A204.1 (cell line): ENCODE measurements around the gene COL4A3.
"Not testable (repeated sequence)": the region's sequence is repeated elsewhere in the genome, so short reads cannot be mapped to it uniquely, and the experiment has no call there.

ENCODE experiments used
- FAIRE-seq: peaks from 2 replicates; lab custom pipeline; 2012; peaks lifted over from hg19 to GRCh38; lab: Jason Lieb, UNC

Gene COL4A3

DNA sequence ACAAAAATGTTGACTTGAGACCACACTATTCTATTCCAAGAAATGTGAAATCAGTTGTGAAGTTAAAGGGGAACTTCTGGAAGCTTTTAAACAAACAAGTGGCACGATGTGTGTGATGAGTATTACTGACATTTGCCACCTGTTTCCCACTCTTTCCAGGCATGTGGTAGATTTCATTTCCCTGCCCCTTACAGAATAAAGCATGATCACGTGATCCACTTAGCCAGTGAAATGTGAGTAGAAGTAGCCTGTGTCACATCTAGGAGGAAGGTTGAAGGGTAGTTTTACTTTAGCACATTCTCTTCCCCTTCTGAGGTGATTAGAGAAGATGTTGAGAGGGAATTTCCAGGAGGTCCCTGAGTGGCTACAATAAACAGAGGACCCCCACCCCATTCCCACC is 4.3 kb upstream of the COL4A3 start:
- FAIRE-seq: no peak

DNA sequence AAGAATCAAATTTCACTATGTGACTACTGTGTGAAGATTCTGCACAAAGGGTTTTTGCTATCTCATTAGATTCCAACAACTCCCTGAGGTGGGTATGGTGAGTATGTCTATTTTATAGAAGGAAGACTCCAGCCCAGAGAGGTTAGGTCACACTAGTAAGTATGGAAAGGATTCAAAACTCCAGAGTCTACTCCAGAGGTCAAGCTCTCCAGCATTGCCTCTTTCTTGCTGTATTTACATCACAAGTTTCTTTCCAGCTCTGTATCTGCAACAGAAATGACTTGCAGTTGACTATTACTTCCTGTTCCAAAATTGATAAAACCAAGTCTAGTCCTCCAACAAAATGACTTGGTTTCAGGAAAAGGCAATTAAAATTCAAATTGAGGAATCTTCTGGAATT is 2.5 kb upstream of the COL4A3 start:
- no peak for FAIRE-seq

DNA sequence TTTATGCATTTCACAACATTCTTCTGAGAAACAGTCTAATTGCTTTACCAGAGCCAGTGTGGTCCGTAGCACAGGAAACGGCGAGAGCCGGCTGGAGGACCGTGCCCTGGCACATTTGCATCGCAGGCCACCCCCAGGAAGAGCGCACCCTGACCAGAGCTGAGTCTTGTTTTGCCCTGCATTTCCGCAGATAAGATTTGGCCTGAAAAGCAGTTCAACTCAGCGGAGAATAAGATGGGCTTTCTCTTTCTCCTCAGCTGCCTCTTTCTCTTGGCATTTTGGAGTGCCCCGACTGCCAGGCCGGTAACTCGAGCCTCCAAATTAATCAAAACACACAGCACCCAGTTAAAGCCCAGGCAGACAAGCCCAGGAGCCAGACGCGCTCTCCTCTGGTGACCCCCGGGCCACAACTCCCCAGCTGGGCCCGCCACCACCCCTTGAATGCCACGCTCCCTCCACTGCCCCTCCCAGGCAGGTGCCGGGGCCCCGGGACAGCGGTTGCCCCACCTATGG is 883 bp upstream of the COL4A3 start:
- no peak for FAIRE-seq

DNA sequence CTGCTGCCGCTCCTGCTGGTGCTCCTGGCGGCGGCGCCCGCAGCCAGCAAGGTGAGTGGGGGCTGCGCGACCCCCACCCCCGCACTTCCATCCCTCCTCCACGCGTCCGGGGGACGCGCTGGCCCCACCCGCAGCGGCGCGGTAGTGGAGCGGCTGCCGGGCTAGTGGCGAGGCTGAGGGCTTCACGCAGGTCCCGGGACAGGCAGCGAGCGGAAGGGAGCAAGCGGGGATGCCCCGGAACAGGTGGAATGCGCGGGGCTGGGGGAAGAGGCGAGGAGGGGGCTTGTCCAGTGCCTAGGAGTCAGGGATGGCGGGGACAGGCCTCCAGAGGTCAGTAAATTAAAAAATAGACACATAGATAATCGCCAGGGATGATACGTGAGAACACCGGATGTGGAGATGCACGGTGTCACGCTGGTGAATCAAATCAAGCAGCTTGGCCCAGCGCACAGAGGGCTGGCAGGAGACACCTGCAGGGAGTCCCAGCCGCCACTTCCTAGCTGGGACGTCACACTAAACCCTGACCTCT is 403 bp downstream of the COL4A3 start:
- FAIRE-seq: no peak

DNA sequence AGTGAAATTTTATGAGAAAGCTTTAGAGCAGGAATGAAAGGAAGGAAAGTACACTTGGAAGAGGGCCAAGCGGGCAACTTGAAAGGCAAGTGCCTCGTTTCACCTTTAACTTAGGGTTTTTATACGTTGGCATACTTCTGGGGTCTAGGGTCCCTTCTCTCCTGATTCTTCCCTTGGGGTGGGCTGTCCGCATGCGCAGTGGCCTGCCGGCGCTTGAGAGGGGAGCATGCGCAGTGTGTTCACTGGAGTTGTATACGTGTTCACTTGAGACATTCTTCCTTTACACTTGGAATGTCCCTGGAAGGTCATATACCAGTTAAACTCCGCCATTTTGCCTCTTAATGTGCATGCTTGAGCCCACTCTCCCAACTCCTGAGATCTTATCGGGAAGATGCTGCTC is 7.4 kb downstream of the COL4A3 start:
- not testable (repeated sequence) for FAIRE-seq

DNA sequence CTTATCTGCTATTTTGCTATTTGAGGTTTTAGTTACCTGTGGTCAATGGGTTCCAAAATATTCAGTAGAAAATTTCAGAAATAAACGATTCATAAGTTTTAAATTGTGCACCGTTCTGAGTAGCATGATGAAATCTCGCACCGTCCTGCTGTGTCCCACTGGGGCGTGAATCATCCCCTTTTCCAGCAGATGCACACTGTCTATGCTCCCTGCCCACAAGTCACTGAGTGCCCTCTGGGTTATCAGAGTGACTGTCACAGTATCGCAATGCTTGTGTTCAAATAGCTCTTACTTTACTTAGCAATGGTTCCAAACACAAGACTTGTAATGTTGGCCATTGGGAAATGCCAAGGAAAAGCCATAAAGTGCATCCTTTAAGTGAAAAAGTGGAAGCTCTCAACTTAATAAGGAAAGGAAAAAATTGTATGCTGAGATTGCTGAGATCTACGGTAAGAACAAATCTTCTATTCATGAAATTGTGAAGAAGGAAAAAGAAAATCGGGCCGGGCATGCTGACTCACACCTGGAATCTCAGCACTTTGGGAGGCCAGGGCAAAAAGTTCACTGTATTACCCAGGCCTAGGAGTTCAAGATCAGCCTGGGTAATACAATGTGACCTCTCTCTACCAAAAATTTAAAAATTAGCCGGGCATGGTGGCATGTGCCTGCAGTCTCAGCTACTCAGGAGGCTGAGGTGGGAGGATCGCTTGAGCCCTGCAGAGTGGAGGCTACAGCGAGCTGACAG is 13.3 kb downstream of the COL4A3 start:
- no peak for FAIRE-seq

DNA sequence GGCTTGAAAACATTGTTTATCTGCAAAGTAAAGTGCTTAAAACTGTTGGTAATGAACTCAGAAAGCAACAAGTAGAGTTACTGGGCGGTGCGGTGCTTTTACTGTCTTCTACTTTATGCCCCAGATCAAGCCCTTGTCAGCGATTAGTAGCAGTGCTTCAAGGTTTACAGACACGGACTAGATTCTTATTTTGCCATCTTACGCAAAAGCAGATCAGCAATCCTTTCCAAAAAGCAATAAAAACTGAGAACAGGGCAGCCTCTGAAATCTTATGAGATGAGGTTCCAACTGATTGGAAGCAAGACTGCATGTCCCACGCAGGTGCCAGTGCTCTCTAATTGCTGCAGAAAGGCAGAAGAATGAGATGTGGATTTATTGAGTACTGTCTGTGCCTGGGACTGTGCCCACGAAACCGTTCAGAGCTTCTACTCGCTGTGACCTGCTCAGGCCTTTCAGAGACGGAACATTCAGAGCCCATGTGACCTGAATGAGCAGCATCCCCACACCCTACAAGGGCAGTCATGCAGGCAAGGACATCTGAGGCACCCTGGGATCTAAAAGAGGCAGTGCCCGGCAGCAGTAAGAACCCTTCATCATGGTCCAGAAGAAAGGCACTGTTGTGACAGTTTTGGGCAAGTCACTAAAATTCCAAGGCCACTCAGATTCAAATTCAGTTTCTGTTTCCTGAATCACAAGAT is 15.7 kb downstream of the COL4A3 start:
- no peak for FAIRE-seq

DNA sequence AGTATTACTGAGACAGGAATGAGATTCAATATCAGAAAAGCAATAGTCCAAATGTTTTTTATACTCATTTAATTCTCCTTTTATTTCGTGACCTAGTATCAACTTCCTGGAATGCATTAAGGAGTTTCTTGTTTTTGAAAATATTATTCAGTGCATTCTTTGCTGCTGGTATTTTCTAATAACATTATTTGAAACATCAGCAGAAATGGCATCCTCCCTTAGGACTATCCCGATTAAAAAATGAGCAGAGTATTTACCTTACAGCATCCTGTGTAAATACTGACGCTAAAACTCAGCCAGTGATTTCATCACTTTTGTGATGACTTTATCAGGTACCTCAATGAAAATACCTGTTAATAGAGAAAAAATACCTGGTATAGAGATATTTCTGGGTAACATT is 16.3 kb downstream of the COL4A3 start:
- FAIRE-seq: no peak

DNA sequence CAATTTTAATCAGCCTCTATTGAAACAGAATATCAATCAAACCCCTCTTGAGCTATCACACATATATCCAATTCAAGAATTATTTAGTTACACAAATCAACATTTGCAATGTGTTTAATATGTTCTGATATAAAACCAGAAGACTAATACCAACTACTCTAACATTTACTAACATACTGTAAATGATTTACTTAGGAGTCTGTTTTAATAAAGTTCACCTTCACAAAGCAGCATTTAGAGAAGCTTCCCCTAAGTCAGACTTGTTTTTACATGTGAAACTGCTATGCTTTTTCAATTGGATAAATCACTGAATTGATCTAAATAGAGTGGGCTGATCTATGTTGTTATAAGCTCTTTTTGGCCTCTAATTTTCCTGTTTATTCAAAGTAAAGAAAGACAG is 18.3 kb downstream of the COL4A3 start:
- no peak for FAIRE-seq

DNA sequence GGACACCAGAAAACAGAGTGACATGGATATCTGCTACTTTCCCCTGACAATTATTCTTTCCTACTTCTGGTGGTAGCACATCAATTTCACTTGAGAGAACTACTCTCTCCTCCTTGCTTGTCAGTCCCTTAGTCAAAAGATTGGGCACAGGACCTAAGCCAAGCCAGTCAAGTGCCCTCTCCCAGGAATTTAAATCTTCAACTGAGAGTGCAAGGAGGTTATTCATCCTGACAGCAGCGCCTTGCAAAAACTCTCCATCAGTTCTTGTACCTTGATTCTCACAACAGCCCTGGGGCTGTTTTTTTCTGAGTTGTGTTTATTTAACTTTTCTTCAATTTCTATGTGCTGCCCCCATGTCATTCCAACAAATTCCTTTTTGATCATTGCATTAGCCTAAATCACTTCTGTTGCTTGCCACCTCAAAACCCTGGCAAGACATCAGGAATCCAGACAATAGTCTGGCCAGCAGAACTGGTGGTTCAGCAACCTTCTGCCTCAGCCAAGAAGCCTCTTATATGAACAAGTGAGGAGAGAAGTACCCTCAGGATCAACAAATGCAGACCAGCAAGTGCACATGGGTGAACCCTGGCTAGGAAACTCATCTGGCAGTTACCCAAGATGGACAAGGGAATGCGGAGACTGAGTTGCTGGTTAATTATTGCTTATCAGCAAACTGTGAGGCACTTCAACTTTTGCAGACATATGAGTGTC is 19.4 kb downstream of the COL4A3 start:
- no peak for FAIRE-seq

DNA sequence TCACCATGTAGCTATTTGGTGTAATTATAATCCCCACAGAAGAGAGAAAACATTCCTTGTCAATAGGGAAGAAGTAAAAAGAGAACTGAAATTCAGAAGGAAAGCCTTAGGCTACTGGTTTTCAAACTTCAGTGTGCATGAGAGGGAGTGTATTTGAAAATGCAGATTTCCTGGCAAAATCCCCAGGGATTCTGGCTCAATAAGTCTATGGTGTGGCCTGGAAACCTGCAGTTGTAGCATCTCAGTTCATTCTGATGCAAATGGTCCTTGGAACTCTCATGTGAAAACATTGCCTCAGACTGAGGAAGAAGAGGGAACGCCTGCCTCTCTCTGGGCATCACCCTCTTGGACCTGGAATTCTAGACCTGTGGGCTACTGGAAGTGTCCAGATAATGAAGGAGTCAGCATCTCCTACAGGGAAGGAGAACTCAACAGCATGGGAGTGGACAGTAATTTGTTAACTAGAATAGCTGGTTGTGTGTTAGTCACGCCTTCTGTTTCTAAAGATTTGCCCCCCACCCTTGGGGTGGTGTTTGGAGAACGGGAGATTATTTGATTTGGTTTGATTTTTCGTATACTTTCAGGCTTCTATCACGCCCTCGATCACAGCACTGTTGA is 21.3 kb downstream of the COL4A3 start:
- no peak for FAIRE-seq

DNA sequence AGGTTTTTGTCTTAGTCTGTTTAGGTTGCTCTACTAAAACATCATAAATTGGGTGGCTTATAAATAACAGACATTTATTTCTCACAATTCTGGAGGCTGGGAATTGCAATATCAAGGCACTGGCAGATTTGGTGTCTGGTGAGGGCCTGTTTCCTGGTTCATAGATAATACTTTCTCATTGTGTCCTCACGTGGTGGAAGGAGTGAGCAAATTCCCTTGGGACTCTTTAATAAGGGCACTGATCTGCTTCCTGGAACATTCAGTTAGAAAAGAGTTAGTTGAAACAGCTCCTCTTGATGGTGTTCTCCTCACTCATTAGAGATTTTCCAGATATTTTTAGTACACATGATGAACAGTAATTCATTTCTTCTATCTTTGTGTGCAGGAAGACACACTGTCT is 22.3 kb downstream of the COL4A3 start:
- FAIRE-seq: no peak

DNA sequence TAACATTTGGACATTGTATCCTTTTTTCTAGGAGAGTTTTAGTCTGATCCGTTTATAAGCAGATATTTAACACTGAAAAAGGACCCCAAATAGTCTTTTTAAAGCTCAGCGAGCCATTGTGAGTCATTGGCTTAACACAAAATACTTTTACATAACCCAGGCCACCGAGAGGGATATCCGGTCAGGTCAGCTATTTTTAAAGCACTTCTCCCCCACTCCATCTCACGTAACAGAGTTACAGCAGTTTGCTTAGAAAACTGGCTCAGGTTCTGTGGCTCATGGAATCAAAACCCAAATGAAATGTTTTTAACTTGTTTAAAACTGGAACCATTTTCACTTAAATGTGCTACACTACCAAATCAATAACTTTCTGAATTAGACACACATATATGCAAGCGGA is 23.9 kb downstream of the COL4A3 start:
- FAIRE-seq: no peak

DNA sequence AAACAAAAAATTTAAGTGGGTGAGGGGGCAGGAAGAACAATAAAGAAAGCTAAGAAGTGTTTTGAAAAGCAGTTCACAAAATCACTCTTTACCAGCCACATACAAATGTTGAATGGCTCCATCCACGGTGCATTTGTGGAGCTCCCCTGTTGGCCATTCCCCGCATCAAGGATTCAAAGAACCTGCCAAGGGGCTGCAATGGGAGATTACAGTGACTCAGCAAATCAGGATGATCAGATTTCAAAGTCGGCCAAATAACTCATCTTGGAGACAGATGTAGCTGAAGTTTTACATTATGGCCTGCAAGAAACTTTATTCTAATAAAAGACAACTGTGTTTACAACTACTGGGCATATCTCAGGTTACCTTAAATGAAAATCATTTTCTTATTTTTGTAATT is 26.9 kb downstream of the COL4A3 start:
- no peak for FAIRE-seq

DNA sequence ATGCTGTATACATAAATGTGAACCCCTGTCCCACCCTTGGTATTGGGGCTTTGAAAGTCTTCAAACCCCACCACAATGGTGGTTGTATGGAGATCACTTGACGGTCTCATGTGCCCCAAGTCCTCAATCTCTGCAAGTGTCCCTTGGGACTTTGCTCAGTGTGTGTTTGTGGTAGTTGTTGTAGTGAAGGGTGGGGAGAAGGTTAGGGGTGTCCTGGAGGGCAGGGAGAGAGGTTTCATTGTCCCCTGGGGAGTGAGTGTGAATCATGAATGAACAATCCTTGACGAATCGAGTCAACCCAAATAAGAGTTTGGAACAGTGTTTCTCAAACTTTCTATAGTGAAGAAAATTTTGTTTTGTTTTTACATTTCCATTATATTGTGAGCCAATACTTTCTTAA is 28.1 kb downstream of the COL4A3 start:
- FAIRE-seq: no peak

DNA sequence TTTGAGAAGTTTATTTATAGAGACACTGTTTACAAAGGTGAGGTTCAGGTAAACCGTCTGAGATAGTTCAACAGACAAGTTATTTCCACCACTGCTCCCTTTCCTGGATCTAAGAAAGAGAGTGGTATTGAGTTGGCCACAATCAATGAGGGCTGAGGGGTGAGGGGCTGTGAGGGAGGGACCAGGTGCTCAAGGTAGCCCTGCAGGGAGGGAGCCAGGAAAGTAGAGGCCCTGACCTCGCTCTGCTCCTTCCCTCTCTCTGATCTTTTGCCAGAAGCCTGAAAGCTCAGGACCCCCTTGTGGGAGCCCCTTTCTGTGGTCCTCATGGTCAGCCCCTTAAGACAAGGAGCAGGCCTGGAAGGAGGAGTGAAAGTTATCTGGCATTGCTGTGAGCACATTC is 29.8 kb downstream of the COL4A3 start:
- FAIRE-seq: no peak

DNA sequence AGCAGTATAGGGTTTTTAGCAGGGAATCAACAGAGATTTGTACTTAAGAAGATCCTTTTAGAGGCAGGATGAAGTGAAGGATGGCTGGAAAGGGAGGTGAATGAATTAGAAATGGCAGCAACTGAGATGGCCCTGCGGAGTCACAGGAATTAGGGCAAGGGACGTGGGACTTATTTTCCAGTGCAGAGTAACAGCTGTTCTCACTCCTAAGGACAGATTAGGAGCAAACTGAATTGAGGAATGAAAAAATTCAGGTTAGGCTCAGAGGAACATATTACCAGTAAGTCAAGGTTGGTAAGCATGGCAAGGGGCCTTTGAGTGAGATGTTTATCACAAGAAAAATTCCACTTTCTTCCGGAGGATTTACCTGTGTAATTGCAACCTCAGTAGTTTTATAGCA is 34.4 kb downstream of the COL4A3 start:
- no peak for FAIRE-seq

DNA sequence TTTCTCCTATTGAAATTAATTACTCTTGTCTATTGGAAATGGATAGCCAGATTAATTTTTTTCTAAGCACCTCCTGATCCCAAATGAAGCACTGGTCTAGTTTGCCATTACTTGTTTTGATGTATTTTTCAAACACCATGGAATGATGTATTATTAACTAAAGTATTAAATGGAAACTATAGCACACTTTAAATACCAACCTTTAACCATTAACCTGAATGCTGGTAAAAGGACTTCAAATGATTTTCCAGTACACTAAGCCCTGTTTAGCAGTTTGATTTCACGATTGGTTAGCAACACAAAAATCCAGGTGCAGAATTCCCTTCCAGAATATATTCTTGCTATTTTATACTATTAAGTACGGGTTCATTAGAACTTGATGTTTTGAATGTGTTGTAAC is 37.3 kb downstream of the COL4A3 start:
- FAIRE-seq: no peak

DNA sequence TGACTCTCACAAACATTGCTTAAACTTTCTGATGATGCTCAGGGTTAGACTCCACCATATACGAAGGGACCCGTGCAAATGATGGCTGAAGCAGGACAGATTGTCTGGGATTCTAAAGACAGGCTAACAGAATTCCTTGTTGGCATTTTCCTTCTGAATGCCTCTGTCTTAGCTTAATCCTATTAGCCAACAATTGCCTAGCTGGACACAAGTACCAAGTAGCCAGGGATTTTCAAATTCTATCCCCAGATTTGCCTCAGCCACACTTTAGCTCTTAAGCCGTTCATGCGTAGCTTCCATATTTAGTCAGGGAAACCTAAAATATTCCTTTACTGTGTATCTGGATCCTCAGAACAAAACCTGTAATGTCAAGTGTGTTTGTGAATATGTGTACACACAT is 40.0 kb downstream of the COL4A3 start:
- no peak for FAIRE-seq

DNA sequence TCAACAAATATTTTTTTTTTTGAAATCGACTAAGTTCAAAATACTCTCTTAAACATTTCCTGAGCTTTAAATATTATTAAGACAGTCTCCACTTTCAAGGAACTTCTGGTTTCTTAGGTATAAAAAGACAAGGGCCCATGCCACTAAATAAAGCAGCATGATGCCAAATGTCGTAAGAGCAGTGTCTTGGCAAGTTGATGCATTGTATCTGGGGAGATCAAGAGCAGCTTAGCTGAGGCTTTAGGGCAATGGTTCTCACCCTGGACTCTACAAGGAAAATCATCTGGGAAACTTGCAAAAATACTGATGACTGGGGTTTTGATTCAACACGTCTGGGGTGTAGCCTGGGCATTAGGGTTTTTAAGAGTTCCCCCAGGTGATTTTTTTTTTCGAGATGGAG is 41.3 kb downstream of the COL4A3 start:
- FAIRE-seq: no peak

DNA sequence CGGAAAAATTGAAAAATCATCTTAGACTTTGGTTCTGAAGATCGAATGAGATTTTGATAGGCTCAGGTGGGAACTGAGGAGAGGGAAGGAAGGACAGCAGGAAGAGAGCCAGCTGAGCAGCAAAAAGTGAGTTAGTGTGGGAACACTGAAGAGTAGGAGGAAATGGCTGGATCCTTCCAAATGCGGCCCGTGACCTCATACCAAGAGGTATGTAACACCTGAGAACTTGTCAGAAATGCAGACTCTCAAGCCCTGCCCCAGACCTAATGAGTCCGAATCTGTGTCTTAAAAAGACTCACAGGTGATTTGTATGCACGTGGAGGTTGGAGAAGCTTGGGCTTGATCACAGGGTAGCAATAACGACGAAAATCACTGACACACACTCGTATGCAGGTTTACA is 42.0 kb downstream of the COL4A3 start:
- FAIRE-seq: no peak

DNA sequence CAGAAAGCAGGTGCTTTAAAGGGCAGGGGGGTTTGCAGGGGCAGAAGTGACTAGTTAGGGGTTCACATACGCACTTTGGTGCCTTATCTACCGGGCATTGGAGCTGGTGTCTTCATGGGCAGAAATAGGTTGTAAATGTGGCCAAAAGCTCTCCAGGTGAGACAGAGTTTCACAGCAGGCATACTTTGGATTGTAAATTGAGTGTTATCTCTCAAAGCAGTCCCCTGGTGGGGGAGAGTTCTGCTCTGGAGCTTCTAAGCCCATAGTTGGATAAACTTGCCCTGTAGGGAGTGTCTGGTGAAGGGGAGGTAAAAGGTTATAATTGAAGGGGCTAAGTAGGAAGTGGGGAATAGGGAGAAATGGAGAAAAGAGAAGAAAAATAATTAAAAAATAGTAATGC is 43.1 kb downstream of the COL4A3 start:
- no peak for FAIRE-seq

DNA sequence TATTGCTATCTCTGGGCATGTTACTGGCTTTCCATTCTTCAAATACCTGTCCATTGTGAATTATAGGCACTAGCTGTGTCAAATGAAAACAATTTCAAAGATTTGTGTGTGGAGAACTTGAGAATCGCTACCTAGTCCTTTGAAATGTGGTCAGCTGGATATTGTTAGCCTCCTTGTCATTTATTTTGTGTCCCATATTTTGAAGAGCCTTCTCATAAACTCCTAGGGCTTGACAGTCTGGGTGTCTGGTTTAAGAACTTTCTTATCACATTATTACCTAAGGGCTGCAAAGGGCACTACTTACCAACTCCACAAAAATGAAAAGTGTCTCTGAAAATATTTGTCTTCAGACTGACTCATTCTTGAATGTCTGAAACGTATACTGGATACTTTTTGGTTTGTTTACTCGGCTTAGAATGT is 50.2 kb downstream of the COL4A3 start:
- FAIRE-seq: no peak
